CD8-positive, alpha-beta memory T cell (primary cell): ENCODE measurements around the gene AFF1. TPM values are rescaled to one million over a fixed set of nuclear protein-coding genes. Genes with fewer than 3 reads are reported as not detected.
A peak's percentile ranks its signal among the peaks of the same experiment; 100 is the strongest.

Source experiments
- CTCF ChIA-PET: fragments of 350-600 bp; sonication (Branson Sonifier 250); formaldehyde crosslinking; loops from one replicate; lab custom pipeline; 2021; ENCODE audit warnings: antibody characterized with exemption; lab: Charles Lee
- POLR2A ChIA-PET: fragments of 350-600 bp; sonication (Branson Sonifier 250); formaldehyde crosslinking; loops from one replicate; lab custom pipeline; 2021; ENCODE audit warnings: antibody characterized with exemption; lab: Charles Lee
- DNase-seq, 5 donors: peaks; one replicate each; pipeline versions ENCODE4 v3.0.0 to v3.0.0-alpha.2; 2020 to 2022; ENCODE audit warnings: mixed read lengths in 1 of 5
- H3K27ac ChIP-seq: one replicate; pipeline ENCODE4 v1.7.0; 2013; ENCODE audit warnings: low read depth, mild to moderate bottlenecking, low read length, moderate library complexity
- H3K27me3 ChIP-seq: 2 replicates; pipeline ENCODE4 v1.7.0; 2013; ENCODE audit warnings: low read length, mild to moderate bottlenecking; ENCODE audit not compliant: insufficient read depth, poor library complexity, severe bottlenecking
- H3K36me3 ChIP-seq: 2 replicates; pipeline ENCODE4 v1.7.0; 2013; ENCODE audit warnings: mild to moderate bottlenecking, low read length, moderate library complexity; ENCODE audit not compliant: insufficient read depth
- H3K4me1 ChIP-seq: 2 replicates; pipeline ENCODE4 v1.7.0; 2013; ENCODE audit warnings: mild to moderate bottlenecking, low read length, moderate library complexity; ENCODE audit not compliant: insufficient read depth
- H3K4me3 ChIP-seq: 2 replicates; pipeline ENCODE4 v1.7.0; 2013; ENCODE audit warnings: mild to moderate bottlenecking, low read length
- H3K9me3 ChIP-seq: 2 replicates; pipeline ENCODE4 v1.7.0; 2013; ENCODE audit warnings: mild to moderate bottlenecking, low read length
- H3K27ac Mint-ChIP-seq, 8 donors: one replicate each; pipeline ENCODE4 v1.8.0; 2020 to 2021; ENCODE audit warnings: mixed read lengths in 8 of 8, mild to moderate bottlenecking in 6 of 8, inconsistent platforms in 3 of 8, moderate library complexity in 3 of 8
- H3K27me3 Mint-ChIP-seq, 2 donors: one replicate each; pipeline ENCODE4 v1.8.0; 2020 to 2021; ENCODE audit warnings: mixed read lengths in 2 of 2, mild to moderate bottlenecking in 1 of 2, moderate library complexity in 1 of 2
- H3K36me3 Mint-ChIP-seq, 3 donors: one replicate each; pipeline ENCODE4 v1.8.0; 2020 to 2021; ENCODE audit warnings: mixed read lengths in 3 of 3, inconsistent platforms in 1 of 3, mild to moderate bottlenecking in 1 of 3
- H3K4me1 Mint-ChIP-seq, 3 donors: one replicate each; pipeline ENCODE4 v1.8.0; 2020 to 2021; ENCODE audit warnings: mixed read lengths in 3 of 3, inconsistent platforms in 1 of 3, mild to moderate bottlenecking in 1 of 3
- H3K4me3 Mint-ChIP-seq, 7 donors: one replicate each; pipeline ENCODE4 v1.8.0; 2020 to 2021; ENCODE audit warnings: mixed read lengths in 7 of 7, mild to moderate bottlenecking in 6 of 7, moderate library complexity in 4 of 7, inconsistent platforms in 2 of 7
- H3K9me3 Mint-ChIP-seq, 5 donors: one replicate each; pipeline ENCODE4 v1.8.0; 2020 to 2022; ENCODE audit warnings: mixed read lengths in 5 of 5, mild to moderate bottlenecking in 3 of 5, moderate library complexity in 2 of 5, inconsistent platforms in 1 of 5
- polyA plus RNA-seq: library from polyadenylated mRNA; unstranded; fragments of 300-500 nt; fragmentation: Illumina TruSeq; gene quantifications from one replicate; pipeline ENCODE4 v1.2.3, GENCODE V29; 2021
- total RNA-seq, 2 experiments: library from RNA; stranded (reverse); gene quantifications; one replicate each; pipeline ENCODE4 v1.2.3, GENCODE V29; 2021

The AFF1 gene
- total and polyA plus RNA-seq, 3 experiments from 2014 or later = 20.9 to 32.9 (median 29.7) TPM

- Histone ChIP-seq H3K4me3 (peak overlapping the region; percentile 94), H3K4me1 (peaks cover 47% of the 10 kb centered on the region), H3K27ac (peak overlapping the region; percentile 85), H3K27me3 (no peaks in the 10 kb centered on the region), H3K36me3 (no peaks in the 10 kb centered on the region), H3K9me3 (no peaks in the 10 kb centered on the region)
- peaks cover 0 to 18% (median 0%) of the 10 kb centered on the region in 3 donors for H3K36me3 Mint-ChIP-seq
- H3K27me3 Mint-ChIP-seq = no peaks in the 10 kb centered on the region
- peak overlapping the region; percentile 92 to 95 (median 93) for H3K4me3 Mint-ChIP-seq
- H3K4me1 Mint-ChIP-seq = peaks cover 50 to 63% (median 60%) of the 10 kb centered on the region in 3 donors
- CTCF ChIA-PET = interaction anchor here (0.6 to 4.7 kb wide), 14 partner anchors 8 to 213 kb away, joined by 3 to 56 read pairs (median 4); partner anchors contain the start of gene AFF1
- DNase-seq = peak in 3 of 5 donors; percentile 1 to 26 (median 15)
- peak overlapping the region; percentile 94 to 100 (median 98) for H3K27ac Mint-ChIP-seq
- H3K9me3 Mint-ChIP-seq = no peaks in the 10 kb centered on the region
- POLR2A ChIA-PET = interaction anchor here (0.5 to 5.1 kb wide), 10 partner anchors 12 to 386 kb away, joined by 3 to 128 read pairs (median 5); partner anchors contain the start of genes AFF1 and KLHL8
These were observed 71.0 kb downstream of the AFF1 start for GRCh38 chr4:87005690-87006425.

- H3K27ac Mint-ChIP-seq = peak overlapping the region; percentile 94 to 100 (median 98)
- POLR2A ChIA-PET = interaction anchor here (0.5 to 5.1 kb wide), 11 partner anchors 12 to 1278 kb away, joined by 3 to 128 read pairs (median 5); partner anchors contain the start of genes AFF1, KLHL8 and PPM1K
- peak overlapping the region; percentile 92 to 95 (median 93) for H3K4me3 Mint-ChIP-seq
- peaks cover 51 to 65% (median 63%) of the 10 kb centered on the region in 3 donors for H3K4me1 Mint-ChIP-seq
- H3K27me3 ChIP-seq = no peaks in the 10 kb centered on the region
- H3K27me3 Mint-ChIP-seq = no peaks in the 10 kb centered on the region
- peak overlapping the region; percentile 85 for H3K27ac ChIP-seq
- peak overlapping the region; percentile 94 for H3K4me3 ChIP-seq
- peaks cover 0 to 18% (median 0%) of the 10 kb centered on the region in 3 donors for H3K36me3 Mint-ChIP-seq
- DNase-seq = no peak
- peaks cover 52% of the 10 kb centered on the region for H3K4me1 ChIP-seq
- H3K9me3 Mint-ChIP-seq = no peaks in the 10 kb centered on the region
- CTCF ChIA-PET = interaction anchor here (0.6 to 4.7 kb wide), 13 partner anchors 8 to 213 kb away, joined by 3 to 56 read pairs (median 3); partner anchors contain the start of gene AFF1
- no peaks in the 10 kb centered on the region for H3K36me3 ChIP-seq
- H3K9me3 ChIP-seq = no peaks in the 10 kb centered on the region
These were observed 71.5 kb downstream of the AFF1 start for GRCh38 chr4:87006426-87006675.

- Histone ChIP-seq H3K27ac (peak overlapping the region; percentile 85), H3K4me1 (peaks cover 53% of the 10 kb centered on the region), H3K9me3 (no peaks in the 10 kb centered on the region), H3K4me3 (peak overlapping the region; percentile 94), H3K36me3 (no peaks in the 10 kb centered on the region), H3K27me3 (no peaks in the 10 kb centered on the region)
- no peaks in the 10 kb centered on the region for H3K27me3 Mint-ChIP-seq
- ChIA-PET POLR2A (interaction anchor here (0.5 to 5.1 kb wide), 11 partner anchors 11 to 1278 kb away, joined by 3 to 128 read pairs (median 5); partner anchors contain the start of genes AFF1, KLHL8 and PPM1K), CTCF (interaction anchor here (0.6 to 4.7 kb wide), 14 partner anchors 8 to 212 kb away, joined by 3 to 56 read pairs (median 3); partner anchors contain the start of gene AFF1)
- peaks cover 0 to 18% (median 0%) of the 10 kb centered on the region in 3 donors for H3K36me3 Mint-ChIP-seq
- peak overlapping the region; percentile 92 to 95 (median 93) for H3K4me3 Mint-ChIP-seq
- H3K4me1 Mint-ChIP-seq = peaks cover 52 to 65% (median 63%) of the 10 kb centered on the region in 3 donors
- no peaks in the 10 kb centered on the region for H3K9me3 Mint-ChIP-seq
- DNase-seq = peak; percentile 81 to 92 (median 89)
- H3K27ac Mint-ChIP-seq = peak overlapping the region; percentile 94 to 100 (median 98)
These were observed 72.1 kb downstream of the AFF1 start for GRCh38 chr4:87006676-87007527.

- Histone ChIP-seq H3K4me3 (peak overlapping the region; percentile 94), H3K9me3 (no peaks in the 10 kb centered on the region), H3K36me3 (no peaks in the 10 kb centered on the region), H3K4me1 (peaks cover 59% of the 10 kb centered on the region), H3K27ac (peak overlapping the region; percentile 85), H3K27me3 (no peaks in the 10 kb centered on the region)
- Mint-ChIP-seq H3K4me1 (peaks cover 59 to 74% (median 72%) of the 10 kb centered on the region in 3 donors), H3K9me3 (no peaks in the 10 kb centered on the region), H3K27me3 (no peaks in the 10 kb centered on the region), H3K36me3 (peaks cover 0 to 18% (median 0%) of the 10 kb centered on the region in 3 donors), H3K4me3 (peak overlapping the region; percentile 92 to 95 (median 93)), H3K27ac (peak overlapping the region; percentile 68 to 100 (median 93))
- DNase-seq = peak in 4 of 5 donors; percentile 13 to 38 (median 18)
- ChIA-PET CTCF (interaction anchor here (0.6 to 4.7 kb wide), 6 partner anchors 24 to 86 kb away, joined by 3 to 56 read pairs (median 14); partner anchors contain the start of gene AFF1), POLR2A (interaction anchor here (1.1 to 5.1 kb wide), 2 partner anchors 71 to 1277 kb away, joined by 11 to 128 read pairs; partner anchors contain the start of genes AFF1 and PPM1K)
These were observed 73.0 kb downstream of the AFF1 start for GRCh38 chr4:87007528-87008446.

GRCh38 chr4:87009095-87009648, 74.4 kb downstream of the AFF1 start:
- peak overlapping the region; percentile 27 to 93 (median 64) for H3K4me3 Mint-ChIP-seq
- H3K9me3 Mint-ChIP-seq = no peaks in the 10 kb centered on the region
- peaks cover 0 to 18% (median 0%) of the 10 kb centered on the region in 3 donors for H3K36me3 Mint-ChIP-seq
- Histone ChIP-seq H3K36me3 (no peaks in the 10 kb centered on the region), H3K9me3 (no peaks in the 10 kb centered on the region), H3K4me3 (peak overlapping the region; percentile 27), H3K27me3 (no peaks in the 10 kb centered on the region), H3K4me1 (peaks cover 70% of the 10 kb centered on the region), H3K27ac (no peak overlapping the region)
- peak overlapping the region in 4 of 8 donors; percentile 1 to 33 (median 7) for H3K27ac Mint-ChIP-seq
- H3K27me3 Mint-ChIP-seq = no peaks in the 10 kb centered on the region
- ChIA-PET CTCF (interaction anchor here (1.0 to 2.5 kb wide), 4 partner anchors 75 to 87 kb away, joined by 3 to 13 read pairs (median 4); partner anchors contain the start of gene AFF1), POLR2A (interaction anchor here (0.6 to 1.1 kb wide), 2 partner anchors 26 to 1275 kb away, joined by 4 to 11 read pairs; partner anchors contain the start of gene PPM1K)
- peaks cover 68 to 82% (median 82%) of the 10 kb centered on the region in 3 donors for H3K4me1 Mint-ChIP-seq
- no peak for DNase-seq

- H3K27ac Mint-ChIP-seq = no peak overlapping the region
- no peaks in the 10 kb centered on the region for H3K27me3 ChIP-seq
- no peaks in the 10 kb centered on the region for H3K36me3 ChIP-seq
- H3K27me3 Mint-ChIP-seq = no peaks in the 10 kb centered on the region
- H3K36me3 Mint-ChIP-seq = peaks cover 0 to 18% (median 0%) of the 10 kb centered on the region in 3 donors
- POLR2A ChIA-PET = no interaction called here
- H3K4me3 Mint-ChIP-seq = peak overlapping the region in 2 of 7 donors; percentile 49 to 61
- peaks cover 72% of the 10 kb centered on the region for H3K4me1 ChIP-seq
- DNase-seq = no peak
- H3K9me3 ChIP-seq = no peaks in the 10 kb centered on the region
- H3K9me3 Mint-ChIP-seq = no peaks in the 10 kb centered on the region
- no peak overlapping the region for H3K4me3 ChIP-seq
- H3K27ac ChIP-seq = no peak overlapping the region
- CTCF ChIA-PET = interaction anchor here (0.6 to 2.5 kb wide), 5 partner anchors 30 to 88 kb away, joined by 3 to 13 read pairs (median 3); partner anchors contain the start of gene AFF1
- H3K4me1 Mint-ChIP-seq = peaks cover 74 to 87% (median 84%) of the 10 kb centered on the region in 3 donors
These were observed 75.4 kb downstream of the AFF1 start for GRCh38 chr4:87010192-87010591.
